ENCODE results near the gene ADGRG4.

The ADGRG4 gene

DNA sequence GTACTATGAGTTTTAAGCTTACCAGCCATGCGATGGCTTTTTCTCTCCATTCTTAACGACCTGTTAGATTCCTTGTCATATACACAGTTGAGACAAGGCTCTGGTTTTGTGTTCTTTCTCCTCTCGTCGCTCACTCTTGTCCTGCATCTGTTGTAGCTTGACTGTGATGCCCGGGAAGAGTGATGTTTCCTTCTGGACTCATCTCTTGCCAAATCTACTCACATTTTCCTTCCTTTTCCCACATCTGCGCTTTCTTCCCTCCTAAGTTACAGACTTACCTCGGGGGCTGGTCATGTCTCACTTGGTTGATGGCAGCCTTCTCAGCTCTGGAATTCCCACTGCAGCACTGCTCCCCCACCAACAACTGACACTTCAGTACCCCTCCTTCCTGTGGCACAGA is 44.7 kb upstream of the ADGRG4 start:
- TF ChIP-seq, protein P1, sequence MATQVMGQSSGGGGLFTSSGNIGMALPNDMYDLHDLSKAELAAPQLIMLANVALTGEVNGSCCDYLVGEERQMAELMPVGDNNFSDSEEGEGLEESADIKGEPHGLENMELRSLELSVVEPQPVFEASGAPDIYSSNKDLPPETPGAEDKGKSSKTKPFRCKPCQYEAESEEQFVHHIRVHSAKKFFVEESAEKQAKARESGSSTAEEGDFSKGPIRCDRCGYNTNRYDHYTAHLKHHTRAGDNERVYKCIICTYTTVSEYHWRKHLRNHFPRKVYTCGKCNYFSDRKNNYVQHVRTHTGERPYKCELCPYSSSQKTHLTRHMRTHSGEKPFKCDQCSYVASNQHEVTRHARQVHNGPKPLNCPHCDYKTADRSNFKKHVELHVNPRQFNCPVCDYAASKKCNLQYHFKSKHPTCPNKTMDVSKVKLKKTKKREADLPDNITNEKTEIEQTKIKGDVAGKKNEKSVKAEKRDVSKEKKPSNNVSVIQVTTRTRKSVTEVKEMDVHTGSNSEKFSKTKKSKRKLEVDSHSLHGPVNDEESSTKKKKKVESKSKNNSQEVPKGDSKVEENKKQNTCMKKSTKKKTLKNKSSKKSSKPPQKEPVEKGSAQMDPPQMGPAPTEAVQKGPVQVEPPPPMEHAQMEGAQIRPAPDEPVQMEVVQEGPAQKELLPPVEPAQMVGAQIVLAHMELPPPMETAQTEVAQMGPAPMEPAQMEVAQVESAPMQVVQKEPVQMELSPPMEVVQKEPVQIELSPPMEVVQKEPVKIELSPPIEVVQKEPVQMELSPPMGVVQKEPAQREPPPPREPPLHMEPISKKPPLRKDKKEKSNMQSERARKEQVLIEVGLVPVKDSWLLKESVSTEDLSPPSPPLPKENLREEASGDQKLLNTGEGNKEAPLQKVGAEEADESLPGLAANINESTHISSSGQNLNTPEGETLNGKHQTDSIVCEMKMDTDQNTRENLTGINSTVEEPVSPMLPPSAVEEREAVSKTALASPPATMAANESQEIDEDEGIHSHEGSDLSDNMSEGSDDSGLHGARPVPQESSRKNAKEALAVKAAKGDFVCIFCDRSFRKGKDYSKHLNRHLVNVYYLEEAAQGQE (IDR thresholded peaks at IDR 0.05; ENCODE audit: insufficient replicate concordance, low read depth): no peak
- TF ChIP-seq, protein P2, sequence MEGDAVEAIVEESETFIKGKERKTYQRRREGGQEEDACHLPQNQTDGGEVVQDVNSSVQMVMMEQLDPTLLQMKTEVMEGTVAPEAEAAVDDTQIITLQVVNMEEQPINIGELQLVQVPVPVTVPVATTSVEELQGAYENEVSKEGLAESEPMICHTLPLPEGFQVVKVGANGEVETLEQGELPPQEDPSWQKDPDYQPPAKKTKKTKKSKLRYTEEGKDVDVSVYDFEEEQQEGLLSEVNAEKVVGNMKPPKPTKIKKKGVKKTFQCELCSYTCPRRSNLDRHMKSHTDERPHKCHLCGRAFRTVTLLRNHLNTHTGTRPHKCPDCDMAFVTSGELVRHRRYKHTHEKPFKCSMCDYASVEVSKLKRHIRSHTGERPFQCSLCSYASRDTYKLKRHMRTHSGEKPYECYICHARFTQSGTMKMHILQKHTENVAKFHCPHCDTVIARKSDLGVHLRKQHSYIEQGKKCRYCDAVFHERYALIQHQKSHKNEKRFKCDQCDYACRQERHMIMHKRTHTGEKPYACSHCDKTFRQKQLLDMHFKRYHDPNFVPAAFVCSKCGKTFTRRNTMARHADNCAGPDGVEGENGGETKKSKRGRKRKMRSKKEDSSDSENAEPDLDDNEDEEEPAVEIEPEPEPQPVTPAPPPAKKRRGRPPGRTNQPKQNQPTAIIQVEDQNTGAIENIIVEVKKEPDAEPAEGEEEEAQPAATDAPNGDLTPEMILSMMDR (IDR thresholded peaks at IDR 0.05; ENCODE audit: insufficient read depth, low read length): no peak
- TF ChIP-seq GABPA (IDR thresholded peaks at IDR 0.05; ENCODE audit: low read depth): no peak
- no peak for TF ChIP-seq POLR2AphosphoS5 (IDR thresholded peaks at IDR 0.05; ENCODE audit: low read depth)
- no peak for TF ChIP-seq SPI1 (IDR thresholded peaks at IDR 0.05; ENCODE audit: borderline replicate concordance, low read depth)
- DNase-seq (ENCODE audit: low read depth in 1 of 2, low spot score in 1 of 2): no peak
- Histone ChIP-seq H3K4me3 (replicated peaks; ENCODE audit: insufficient read depth, low read length) (no peak overlapping the region), H3K27ac (replicated peaks) (no peak overlapping the region), H3K27me3 (ENCODE audit: insufficient read depth, poor library complexity, severe bottlenecking) (no peaks in the 10 kb centered on the region)

DNA sequence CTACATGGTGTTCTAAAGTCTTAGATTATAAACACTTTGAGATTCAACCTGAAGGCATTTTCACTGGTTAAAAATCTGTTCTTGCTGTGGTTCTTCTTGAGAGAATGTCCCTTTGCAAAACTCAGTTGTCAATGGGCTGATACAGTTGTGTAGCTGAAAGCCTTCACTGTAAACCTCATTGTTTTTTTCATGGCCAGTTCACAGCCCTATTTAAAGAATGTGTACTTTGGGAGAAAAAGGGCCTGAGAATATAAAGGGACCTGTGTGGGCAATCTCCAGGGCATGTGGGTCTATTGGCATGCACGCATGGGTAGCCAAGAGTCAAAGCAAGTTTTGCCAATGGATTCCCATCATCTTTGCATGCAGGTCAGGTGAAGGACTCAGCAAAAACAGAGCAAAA is 41.8 kb upstream of the ADGRG4 start:
- TF ChIP-seq, protein P2 (IDR thresholded peaks at IDR 0.05; ENCODE audit: insufficient read depth, low read length): no peak
- TF ChIP-seq POLR2AphosphoS5 (IDR thresholded peaks at IDR 0.05; ENCODE audit: low read depth): no peak
- TF ChIP-seq GABPA (IDR thresholded peaks at IDR 0.05; ENCODE audit: low read depth): no peak
- Histone ChIP-seq H3K27me3 (ENCODE audit: insufficient read depth, poor library complexity, severe bottlenecking) (no peaks in the 10 kb centered on the region), H3K4me3 (replicated peaks; ENCODE audit: insufficient read depth, low read length) (no peak overlapping the region), H3K27ac (replicated peaks) (no peak overlapping the region)
- no peak for DNase-seq (ENCODE audit: low read depth in 1 of 2, low spot score in 1 of 2)

DNA sequence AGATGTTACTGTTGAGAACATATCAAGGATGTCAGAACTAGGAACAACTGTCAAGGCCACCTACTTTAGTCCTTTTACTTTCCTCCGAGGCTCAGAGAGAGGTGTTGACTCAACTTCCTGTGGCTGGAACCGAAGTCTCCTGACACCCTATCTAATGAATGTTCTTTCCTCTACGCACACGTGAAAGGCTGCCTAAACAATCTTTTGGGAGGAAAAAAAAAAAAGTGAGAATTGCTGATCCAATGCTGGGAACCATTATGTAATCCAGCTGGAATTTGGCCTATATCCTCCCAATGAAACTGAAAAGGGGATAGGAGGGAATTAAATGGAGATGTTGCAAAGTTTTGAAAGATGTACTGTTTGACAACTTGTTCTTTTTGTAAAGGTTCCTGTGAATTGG is 41.2 kb upstream of the ADGRG4 start:
- no peak overlapping the region for H3K4me3 ChIP-seq (replicated peaks; ENCODE audit: insufficient read depth, low read length)
- DNase-seq (ENCODE audit: low read depth in 1 of 2, low spot score in 1 of 2): no peak
- H3K27ac ChIP-seq (replicated peaks): no peak overlapping the region
- TF ChIP-seq, protein P2 (IDR thresholded peaks at IDR 0.05; ENCODE audit: insufficient read depth, low read length): no peak
- TF ChIP-seq POLR2AphosphoS5 (IDR thresholded peaks at IDR 0.05; ENCODE audit: low read depth) (no peak), GABPA (IDR thresholded peaks at IDR 0.05; ENCODE audit: low read depth) (no peak), SPI1 (IDR thresholded peaks at IDR 0.05; ENCODE audit: borderline replicate concordance, low read depth) (no peak)
- TF ChIP-seq, protein P1 (IDR thresholded peaks at IDR 0.05; ENCODE audit: insufficient replicate concordance, low read depth): no peak
- no peaks in the 10 kb centered on the region for H3K27me3 ChIP-seq (ENCODE audit: insufficient read depth, poor library complexity, severe bottlenecking)

DNA sequence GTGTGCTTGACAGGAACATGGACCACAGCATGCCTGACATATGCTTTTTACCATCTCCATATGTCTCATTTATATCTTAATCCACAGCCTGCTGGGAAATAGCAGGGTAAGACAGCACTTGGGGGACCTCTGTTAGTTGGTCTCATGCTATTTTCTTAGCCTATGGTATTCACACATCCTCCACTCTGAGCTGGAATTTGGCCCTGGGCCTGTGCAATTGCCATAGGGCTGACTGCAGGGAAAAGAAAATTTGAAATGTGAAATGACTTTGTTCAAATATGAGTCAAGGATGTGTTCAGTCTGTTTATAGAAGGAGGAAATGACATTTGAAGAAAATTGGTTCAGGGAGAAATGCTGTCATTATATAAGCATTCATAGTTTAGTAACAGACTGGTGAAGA is 40.0 kb upstream of the ADGRG4 start:
- no peak for TF ChIP-seq SPI1 (IDR thresholded peaks at IDR 0.05; ENCODE audit: borderline replicate concordance, low read depth)
- TF ChIP-seq GABPA (IDR thresholded peaks at IDR 0.05; ENCODE audit: low read depth): no peak
- TF ChIP-seq, protein P2 (IDR thresholded peaks at IDR 0.05; ENCODE audit: insufficient read depth, low read length): no peak
- no peak for TF ChIP-seq POLR2AphosphoS5 (IDR thresholded peaks at IDR 0.05; ENCODE audit: low read depth)
- TF ChIP-seq, protein P1 (IDR thresholded peaks at IDR 0.05; ENCODE audit: insufficient replicate concordance, low read depth): no peak
- Histone ChIP-seq H3K27ac (replicated peaks) (no peak overlapping the region), H3K27me3 (ENCODE audit: insufficient read depth, poor library complexity, severe bottlenecking) (no peaks in the 10 kb centered on the region), H3K4me3 (replicated peaks; ENCODE audit: insufficient read depth, low read length) (no peak overlapping the region)
- DNase-seq (ENCODE audit: low read depth in 1 of 2, low spot score in 1 of 2): no peak

All from HL-60 (cell line).